OCI-M1 (cell line): ENCODE measurements around the gene KRTAP10-10.
"Not testable (repeated sequence)": the region's sequence is repeated elsewhere in the genome, so short reads cannot be mapped to it uniquely, and the experiment has no call there.

ENCODE experiments used
- DNase-seq: peaks from one replicate; lab custom pipeline; 2025; lab: John Stamatoyannopoulos, UW

The KRTAP10-10 gene, protein sequence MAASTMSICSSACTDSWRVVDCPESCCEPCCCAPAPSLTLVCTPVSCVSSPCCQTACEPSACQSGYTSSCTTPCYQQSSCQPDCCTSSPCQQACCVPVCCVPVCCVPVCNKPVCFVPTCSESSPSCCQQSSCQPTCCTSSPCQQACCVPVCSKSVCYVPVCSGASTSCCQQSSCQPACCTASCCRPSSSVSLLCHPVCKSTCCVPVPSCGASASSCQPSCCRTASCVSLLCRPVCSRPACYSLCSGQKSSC

DNA sequence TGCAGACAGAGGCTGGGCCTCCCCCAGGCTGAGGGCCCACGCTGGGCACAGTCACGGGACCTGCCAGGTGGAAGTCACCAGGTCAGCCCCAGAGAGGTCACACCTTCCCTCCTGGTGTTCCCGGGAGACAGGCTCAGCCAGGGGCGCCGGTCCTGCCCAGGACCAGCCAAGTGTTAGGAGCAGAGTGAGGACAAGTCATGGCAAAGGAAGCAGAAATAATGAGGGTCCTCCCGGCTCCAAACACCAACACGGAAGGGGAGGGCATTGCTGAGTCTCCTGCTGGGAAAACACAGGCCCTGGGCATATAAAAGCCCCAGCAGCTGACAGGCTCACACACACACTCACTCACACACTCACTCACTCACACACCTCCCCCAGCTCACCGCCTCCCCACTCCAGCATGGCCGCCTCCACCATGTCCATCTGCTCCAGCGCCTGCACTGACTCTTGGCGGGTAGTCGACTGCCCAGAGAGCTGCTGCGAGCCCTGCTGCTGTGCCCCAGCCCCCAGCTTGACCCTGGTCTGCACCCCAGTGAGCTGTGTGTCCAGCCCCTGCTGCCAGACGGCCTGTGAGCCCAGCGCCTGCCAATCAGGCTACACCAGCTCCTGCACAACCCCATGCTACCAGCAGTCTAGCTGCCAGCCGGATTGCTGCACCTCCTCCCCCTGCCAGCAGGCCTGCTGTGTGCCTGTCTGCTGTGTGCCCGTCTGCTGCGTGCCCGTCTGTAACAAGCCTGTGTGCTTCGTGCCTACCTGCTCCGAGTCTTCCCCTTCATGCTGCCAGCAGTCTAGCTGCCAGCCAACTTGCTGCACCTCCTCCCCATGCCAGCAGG is at the start of gene KRTAP10-10:
TSS of gene KRTAP10-10 (plus strand) at position 339 of the 833 bp plus-strand sequence. CDS start at position 401, 62 bp downstream.
- no peak for DNase-seq

DNA sequence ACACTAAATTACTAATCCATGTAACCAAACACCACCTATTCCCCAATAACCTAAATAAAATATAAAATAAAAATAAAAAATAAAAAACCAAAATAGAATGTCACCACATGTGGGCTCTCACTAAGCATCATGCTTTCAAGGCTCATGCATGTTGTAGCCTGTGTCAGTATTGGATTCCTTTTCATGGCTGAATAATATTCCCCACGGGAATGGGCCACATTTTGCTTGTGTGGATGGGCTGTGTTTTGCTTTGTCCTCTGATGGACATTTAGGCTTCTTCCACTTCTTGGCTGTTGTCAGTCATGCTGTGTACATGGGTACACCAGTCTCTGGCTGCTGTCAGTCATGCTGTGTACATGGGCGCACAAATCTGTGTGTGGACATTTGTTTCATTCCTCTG is 48.1 kb upstream of the KRTAP10-10 start:
- no peak for DNase-seq

DNA sequence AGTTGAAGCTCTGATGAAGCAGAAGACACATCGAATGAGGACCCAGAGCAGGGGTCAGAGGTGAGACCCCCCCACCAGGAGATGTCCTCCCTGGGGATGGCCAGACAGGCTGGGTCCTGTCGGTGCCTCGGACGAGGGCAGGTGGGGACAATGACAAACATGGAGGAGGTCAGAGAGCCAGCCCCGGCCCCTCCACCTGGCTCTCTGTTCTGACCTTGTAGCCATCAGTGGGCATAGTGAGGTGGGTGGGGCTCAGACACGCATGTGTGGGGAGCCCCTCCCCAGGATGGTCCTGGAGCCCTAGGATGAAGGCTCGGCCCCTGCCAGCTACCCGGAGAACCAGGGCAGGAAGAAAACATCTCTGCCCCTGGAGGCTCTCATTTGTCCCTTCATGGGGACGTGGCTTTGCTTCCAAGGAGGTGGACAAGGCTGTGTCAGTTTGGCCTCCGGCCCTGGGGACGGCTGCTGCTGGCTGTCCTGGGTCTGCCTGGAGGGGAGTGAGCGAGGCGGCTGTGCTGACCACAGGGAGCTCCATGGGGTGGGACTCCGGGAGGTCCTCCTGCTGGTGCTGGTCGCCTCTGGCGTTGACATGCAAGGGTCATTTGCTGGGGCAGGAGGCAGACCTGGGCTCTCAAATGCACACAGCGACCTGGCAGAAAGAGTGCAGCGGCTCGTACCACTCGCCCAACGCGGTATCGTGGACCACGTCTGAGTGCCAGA is 47.4 kb upstream of the KRTAP10-10 start:
- no peak for DNase-seq

DNA sequence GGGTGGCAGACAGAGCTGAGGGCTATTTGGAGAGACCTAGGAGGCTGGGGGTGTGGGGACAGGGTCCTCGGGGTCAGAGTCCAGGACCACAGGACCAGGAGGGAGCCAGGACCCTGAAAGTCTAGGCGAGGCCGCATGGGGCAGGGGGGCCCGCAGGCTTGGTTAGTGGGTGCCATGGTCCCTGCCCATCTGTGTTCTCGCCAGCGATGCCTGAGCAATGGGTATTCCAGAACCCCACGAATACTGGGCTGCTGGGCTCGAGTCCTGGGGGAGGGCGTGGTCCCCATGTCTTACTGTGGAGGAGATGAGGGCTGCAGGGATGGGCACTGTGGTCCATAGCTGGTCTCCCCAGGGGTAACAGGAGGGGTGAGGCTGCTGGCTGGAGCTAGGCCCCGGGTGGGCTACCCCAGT is 46.8 kb upstream of the KRTAP10-10 start:
- DNase-seq: no peak

DNA sequence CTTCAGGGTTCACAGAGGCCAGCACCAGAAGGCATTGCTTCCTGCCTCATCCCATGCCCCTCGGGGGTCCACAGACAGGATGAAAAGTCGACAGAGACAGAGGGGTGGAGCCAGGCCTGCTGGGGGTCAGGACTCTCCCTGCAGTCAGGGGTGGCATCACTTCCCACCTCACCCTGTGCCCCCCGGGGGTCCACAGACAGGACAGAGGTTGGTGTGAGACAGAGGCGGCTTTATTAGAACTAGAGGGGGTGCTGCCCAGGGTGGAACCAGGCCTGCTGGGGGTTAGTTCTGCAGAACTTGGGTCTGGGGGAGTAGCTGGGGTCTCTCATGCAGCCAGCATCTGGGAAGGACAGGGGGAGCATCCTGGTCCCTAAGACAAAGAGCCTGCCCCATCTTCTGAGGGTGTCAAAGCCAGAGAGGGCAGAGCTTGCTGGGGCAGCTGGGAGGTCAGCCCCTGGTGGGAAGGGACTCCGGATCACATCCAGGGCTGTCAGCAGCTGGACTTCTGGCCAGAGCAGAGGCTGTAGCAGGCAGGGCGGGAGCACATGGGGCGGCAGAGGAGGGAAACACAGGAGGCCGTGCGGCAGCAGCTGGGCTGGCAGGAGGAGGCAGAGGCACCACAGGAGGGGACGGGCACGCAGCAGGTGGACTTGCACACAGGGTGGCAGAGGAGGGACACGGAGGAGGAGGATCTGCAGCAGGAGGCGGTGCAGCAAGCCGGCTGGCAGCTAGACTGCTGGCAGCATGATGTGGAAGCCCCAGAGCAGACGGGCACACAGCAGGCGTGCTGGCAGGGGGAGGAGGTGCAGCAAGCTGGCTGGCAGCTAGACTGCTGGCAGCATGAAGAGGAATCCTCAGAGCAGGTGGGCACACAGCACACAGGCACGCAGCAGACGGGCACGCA is 46.0 kb upstream of the KRTAP10-10 start:
- not testable (repeated sequence) for DNase-seq

DNA sequence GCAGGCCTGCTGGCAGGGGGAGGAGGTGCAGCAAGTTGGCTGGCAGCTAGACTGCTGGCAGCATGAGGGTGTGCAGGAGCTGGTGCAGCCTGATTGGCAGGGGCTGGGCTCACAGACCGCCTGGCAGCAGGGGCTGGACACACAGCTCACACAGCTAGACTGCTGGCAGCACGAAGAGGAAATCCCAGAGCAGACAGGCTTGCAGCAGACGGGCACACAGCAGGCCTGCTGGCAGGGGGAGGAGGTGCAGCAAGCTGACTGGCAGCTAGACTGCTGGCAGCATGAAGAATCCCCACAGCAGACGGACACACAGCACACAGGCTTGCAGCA is 45.4 kb upstream of the KRTAP10-10 start:
- not testable (repeated sequence) for DNase-seq

DNA sequence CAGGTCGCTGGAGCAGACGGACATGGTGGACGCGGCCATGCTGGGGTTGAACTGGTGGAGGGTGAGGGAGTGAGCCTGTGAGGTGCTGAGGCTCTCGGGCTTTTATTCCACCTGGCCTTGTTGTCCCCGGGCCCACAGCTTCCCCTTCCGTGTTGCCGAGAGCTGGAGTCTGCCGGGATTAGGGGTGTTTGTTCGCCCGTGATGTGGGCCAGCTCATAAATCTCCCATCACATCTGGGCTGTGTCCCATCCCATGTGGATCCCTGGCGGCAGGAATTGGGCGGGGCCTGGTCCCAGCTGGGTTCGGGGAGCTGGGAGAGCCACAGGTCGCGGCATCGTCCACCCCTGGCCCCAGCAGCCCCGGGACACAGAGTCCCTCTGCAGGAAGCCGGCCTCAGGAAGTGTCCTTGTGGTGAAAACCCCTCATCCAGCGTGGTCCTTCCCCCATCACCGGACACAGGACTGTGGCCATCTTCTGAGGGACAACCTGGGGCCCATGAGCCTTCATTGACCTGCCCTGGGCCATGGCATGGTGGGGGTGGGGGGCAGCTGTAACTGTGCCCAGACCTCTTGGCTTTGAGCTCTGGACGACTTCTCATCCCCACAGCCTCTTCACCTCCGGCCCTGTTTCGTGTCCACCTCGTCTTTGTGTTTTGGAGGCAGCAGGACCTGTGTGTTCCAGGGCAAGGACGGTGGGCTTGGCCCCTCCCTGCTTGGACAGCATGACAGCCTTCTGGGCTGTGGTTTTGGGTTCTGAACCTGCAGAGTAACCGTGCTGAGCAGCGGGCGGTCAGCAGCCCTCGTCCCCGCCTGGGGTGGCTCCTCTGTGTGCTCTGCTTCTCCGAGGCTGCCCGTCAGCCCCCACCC is 44.5 kb upstream of the KRTAP10-10 start, which contains the start of gene KRTAP10-6:
TSS of gene KRTAP10-6 (minus strand) at position 60 of the 866 bp plus-strand sequence. CDS start at position 39, 21 bp downstream.
- no peak for DNase-seq

DNA sequence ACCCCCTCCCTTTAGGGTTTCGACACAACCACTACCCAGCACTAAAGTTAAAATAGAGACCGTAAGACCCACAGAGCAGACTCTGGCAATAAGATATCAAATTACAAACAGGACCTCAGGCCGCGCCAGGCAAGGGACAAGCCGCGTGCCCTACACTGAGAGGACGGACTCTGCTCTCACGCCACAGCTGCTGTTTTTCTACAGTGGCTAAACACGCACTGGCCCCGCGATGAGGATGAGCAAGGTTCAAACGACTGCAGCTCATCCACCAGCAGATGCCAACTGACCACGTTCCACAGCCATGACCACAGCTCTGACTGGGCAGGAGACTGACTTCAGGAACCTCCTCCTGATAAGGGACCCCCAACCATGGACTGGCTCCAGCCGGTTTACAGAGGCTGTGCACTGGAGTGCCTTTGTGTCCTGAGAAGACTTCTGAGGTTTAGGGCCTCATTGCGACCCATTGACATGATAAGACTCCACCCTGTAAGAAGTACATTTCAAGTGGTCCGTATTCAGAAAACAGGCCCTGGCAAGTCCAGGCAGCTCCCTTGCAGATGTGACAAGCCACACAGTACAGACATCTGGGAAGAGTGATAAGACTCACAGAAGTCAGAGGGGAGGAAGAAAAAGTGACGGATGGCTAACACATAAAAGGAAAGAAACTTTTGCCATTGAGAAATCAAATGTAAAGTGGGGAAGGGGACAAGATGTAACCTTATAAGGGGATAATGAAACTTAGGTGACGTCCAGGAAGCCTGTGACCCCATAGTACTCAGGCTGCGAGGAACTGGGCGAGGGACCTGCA is 43.4 kb upstream of the KRTAP10-10 start:
- peak; percentile 95 for DNase-seq

DNA sequence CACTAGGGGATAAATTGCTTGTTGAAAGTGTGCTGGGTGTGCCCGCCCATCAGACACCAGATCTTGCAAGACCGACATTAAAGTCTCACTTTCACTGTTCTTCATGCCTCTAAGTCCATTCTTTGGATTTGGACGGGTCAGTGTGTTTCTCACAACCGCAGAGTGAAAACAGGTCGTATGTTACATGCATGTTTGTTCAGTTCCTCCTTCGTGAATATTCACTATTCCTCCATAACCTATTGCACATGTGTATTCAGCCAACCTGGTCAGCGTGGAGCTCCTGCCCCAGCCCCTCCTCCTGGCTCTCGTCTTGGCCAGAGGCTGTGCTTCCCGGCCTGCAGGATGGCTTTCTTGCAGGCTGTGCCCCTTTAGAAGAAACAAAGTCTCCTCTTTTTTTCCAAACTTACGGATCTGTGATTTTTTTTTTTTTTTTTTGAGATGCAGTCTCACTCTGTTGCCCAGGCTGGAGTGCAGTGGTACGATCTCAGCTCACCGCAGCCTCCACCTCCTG is 42.7 kb upstream of the KRTAP10-10 start:
- DNase-seq: no peak

DNA sequence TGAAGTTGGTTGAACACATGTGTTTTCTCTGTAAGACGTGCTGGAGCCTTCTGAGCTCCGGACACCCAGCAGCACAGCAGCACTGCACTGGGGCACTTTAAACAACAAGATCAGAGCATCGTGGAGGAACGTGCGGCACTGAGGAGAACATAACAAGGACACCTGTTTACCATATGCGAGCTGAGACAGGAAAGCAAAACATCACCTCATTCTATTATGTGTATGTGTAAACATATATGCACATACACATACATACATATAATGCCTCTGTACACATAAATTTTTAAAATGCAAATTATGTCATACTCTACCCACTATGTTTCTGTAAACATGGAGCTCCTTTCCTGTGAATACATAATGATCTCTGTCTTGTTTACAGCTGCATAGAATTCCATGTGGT is 41.6 kb upstream of the KRTAP10-10 start:
- DNase-seq: no peak

DNA sequence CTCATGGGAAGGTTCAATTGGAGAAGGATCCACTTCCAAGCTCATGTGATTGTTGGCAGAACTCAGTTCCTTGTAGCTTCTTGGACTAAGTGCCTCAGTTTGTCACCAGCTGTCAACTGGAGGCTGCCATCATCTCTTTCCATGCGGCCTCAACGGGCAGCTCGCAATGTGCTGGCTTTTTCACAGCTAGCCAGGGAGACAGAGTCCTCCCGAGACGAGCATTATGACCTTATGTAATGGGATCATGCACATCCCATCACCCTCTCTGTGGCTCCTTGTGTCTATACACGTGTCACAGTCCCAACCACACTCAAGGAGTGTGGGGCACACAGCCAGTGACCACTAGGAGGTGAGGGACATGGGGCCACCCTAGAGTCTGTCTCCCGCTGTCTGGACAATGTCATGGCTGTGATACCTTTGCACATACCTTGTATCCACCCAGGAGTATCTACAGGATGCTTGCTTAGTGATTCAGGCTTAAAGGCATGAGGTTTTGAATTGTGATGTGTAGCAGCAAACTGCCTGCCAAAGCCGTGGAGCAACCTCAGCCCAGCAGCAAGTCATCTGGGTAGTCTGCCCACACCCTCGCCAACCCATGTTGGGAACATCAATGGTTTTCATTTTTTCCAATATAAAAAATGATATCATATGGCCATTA is 41.0 kb upstream of the KRTAP10-10 start:
- DNase-seq: no peak

DNA sequence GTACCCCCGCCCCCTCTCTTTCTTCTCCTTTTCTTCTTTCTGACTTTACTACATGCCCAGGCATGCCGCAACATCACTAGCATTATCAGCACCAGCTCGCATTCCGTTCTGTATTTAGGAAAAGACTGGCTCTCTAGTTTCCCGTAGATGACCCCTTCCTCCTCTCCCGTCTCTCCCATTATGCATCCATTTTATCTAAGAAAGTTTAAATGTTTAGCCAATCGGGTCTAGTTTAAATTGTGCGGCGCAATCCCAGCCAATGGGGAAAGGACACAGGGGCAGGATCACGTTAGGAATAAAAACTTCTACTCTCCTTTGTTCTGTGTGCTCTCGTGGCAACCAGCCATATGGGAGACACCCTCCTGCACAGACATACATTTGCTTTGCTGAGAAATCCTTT is 39.1 kb upstream of the KRTAP10-10 start:
- no peak for DNase-seq

DNA sequence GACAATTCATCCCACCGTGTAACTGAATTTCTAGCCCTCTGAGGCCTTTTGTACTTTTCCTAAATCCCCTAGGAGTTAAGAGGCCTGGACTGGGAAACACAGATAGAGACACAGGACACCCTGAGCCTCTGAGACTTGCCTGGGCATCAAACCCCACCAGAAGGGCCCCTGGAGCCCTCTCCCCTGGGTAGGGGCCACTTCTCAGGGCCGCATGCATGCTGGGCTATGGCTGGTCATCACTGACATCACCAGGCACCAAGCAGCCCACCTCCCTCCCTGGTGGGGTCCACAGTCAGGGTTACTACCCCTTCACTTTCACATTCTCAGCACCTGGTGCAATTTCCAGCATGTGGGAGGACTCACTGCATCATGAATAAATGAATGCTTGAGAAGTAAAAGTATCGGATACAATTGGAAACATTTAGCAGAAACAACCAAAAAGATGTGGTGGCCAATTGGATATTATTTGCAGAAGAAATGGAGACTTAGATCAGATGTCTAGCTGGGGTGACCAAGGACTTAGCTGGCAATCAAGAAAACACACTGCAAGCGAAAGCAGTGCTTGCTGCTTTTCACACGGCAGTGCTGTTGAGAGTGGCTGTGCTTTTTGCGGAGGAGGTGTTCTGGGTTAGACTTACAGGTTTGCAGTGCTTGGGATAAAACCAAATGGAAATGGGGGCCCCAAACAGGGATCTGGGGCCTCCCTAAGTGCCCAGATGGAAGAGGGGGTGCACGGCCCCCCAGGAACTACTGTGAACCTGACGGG is 37.7 kb upstream of the KRTAP10-10 start:
- no peak for DNase-seq

DNA sequence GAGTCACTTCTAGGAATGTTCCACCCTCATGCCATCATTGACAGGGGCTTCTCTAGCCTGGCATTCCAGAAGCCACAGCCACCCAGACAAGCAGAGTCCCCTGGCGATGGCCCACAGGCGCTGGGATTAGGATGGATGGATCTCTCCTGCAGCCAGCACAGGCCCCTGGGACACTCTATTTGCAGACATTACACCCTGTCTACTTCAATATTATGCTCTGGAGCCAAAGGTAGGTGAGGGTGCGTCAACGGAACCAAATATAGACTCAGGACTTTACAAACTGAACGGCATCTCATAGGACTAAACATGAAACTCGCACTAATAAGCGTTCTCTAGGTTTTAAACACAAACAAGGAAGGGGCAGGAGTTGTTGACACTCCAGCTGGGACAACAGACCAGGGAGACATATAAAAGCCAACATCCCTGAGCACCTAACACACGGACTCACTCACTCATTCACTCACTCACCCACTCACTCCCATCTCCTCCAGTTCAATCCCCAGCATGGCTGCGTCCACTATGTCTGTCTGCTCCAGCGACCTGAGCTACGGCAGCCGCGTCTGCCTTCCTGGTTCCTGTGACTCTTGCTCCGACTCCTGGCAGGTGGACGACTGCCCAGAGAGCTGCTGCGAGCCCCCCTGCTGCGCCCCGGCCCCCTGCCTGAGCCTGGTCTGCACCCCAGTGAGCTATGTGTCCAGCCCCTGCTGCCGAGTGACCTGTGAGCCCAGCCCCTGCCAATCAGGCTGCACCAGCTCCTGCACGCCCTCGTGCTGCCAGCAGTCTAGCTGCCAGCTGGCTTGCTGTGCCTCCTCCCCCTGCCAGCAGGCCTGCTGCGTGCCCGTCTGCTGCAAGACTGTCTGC is 36.8 kb upstream of the KRTAP10-10 start, which contains the start of gene KRTAP10-7:
TSS of gene KRTAP10-7 (plus strand) at position 480 of the 861 bp plus-strand sequence. CDS start at position 505, 25 bp downstream.
- not testable (repeated sequence) for DNase-seq

DNA sequence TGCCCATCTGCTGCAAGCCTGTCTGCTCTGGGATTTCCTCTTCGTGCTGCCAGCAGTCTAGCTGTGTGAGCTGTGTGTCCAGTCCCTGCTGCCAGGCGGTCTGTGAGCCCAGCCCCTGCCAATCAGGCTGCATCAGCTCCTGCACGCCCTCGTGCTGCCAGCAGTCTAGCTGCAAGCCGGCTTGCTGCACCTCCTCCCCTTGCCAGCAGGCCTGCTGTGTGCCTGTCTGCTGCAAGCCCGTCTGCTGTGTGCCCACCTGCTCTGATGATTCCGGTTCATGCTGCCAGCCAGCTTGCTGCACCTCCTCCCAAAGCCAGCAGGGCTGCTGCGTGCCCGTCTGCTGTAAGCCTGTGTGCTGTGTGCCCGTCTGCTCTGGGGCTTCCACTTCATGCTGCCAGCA is 36.1 kb upstream of the KRTAP10-10 start:
- not testable (repeated sequence) for DNase-seq

DNA sequence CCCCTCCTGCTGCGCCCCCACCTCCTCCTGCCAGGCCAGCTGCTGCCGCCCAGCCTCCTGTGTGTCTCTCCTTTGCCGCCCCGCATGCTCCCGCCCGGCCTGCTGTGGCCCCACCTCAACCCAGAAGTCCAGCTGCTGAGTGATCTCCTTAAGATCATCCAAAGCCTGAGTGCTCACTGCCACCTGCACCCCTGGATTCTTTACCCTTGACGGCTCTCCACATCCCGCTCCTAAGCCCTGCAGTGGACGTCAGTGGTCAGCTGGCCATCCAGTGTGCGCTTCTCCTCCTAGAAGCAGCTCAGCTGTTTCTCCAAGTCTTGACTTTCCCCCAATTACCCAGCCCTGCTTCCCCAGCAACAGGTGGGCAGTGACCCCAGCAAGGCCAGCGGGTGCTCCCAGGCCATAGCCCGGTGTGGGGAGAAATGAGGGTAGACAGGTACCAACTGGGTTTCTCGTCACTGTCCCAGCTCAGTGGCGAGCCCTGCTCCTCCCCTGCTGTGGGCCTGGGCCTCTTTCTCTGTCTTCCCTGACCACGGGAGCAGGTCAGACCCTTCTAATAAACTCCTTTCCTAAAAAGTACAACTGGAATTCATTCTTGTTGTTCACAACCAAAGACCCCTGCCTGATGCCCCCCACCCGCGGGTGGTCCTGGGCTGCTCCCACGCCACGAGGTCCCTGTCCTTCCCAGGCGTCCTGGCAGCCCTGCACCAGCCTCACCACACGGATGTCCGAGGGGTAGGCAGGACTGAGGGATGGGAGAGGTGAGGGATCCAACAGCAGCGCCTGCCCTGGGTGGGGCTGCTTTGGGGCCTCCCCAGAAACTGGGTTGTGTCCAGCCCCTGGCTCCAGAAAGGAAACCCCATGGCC is 35.3 kb upstream of the KRTAP10-10 start:
- no peak for DNase-seq
